Endothelial cell of umbilical vein (primary cell): Measurements from ENCODE around the gene IER3IP1. TPM values are rescaled to one million over a fixed set of nuclear protein-coding genes. Genes with fewer than 3 reads are reported as not detected.

ENCODE experiments used
- BruUV-seq: library from RNA; stranded (reverse); fragments of 400-500 nt; replicated peaks from 2 replicates; lab custom pipeline; 2021; lab: Mats Ljungman, UMichigan
- CTCF ChIA-PET: fragments of 300-600, 350-600 bp; sonication (Branson Sonifier 250); formaldehyde crosslinking; loops from one replicate; lab custom pipeline; 2021; ENCODE audit warnings: antibody characterized with exemption, inconsistent platforms; lab: Charles Lee
- POLR2A ChIA-PET: fragments of 300-600, 350-600 bp; sonication (Branson Sonifier 250); formaldehyde crosslinking; loops from one replicate; lab custom pipeline; 2021; ENCODE audit warnings: antibody characterized with exemption, inconsistent platforms; lab: Charles Lee
- DNase-seq: peaks from one replicate; pipeline ENCODE4 v3.0.0-alpha.2; 2011; ENCODE audit warnings: low read depth, low spot score
- FAIRE-seq: peaks from 2 replicates; lab custom pipeline; 2011; peaks lifted over from hg19 to GRCh38; lab: Jason Lieb, UNC
- H2AFZ ChIP-seq: 2 replicates; pipeline ENCODE4 v1.6.0; 2012; ENCODE audit warnings: low read depth, low read length, control low read depth, inconsistent platforms
- H3K27ac ChIP-seq: 2 replicates; pipeline ENCODE4 v1.5.1; 2011; ENCODE audit warnings: low read depth, mild to moderate bottlenecking, control low read depth, low read length, moderate library complexity; ENCODE audit not compliant: insufficient read depth
- H3K27me3 ChIP-seq, 2 experiments: 2 replicates each; pipeline versions ENCODE4 v1.6.0 to v1.6.1; 2011; ENCODE audit warnings: low read length in 2 of 2, mixed read lengths in 1 of 2; ENCODE audit not compliant: control insufficient read depth in 2 of 2, insufficient read depth in 2 of 2
- H3K36me3 ChIP-seq, 2 experiments: 2 replicates in 1 of 2; 3 replicates in 1 of 2; pipeline ENCODE4 v1.5.1; 2011; ENCODE audit warnings: low read length in 2 of 2, mild to moderate bottlenecking in 1 of 2, moderate library complexity in 1 of 2; ENCODE audit not compliant: control insufficient read depth in 2 of 2, insufficient read depth in 2 of 2; ENCODE audit errors: extremely low read depth in 1 of 2
- H3K4me1 ChIP-seq: 3 replicates; pipeline ENCODE4 v1.5.1; 2011; ENCODE audit warnings: mild to moderate bottlenecking, low read length; ENCODE audit not compliant: control insufficient read depth, insufficient read depth; ENCODE audit errors: extremely low read depth
- H3K4me2 ChIP-seq: 2 replicates; pipeline ENCODE4 v1.6.1; 2011; ENCODE audit warnings: low read length, control low read depth, mixed read lengths; ENCODE audit not compliant: insufficient read depth
- H3K4me3 ChIP-seq, 3 experiments: fragments of 200-600 bp in 1 of 3; sonication (generic), shearing (Covaris generic) in 1 of 3; replicated peaks in 1 of 3; 2 replicates each; pipeline ENCODE4 v1.5.1; 2011 to 2016; ENCODE audit warnings: control low read depth in 3 of 3, low read length in 3 of 3, mild to moderate bottlenecking in 2 of 3, inconsistent platforms in 1 of 3, low read depth in 1 of 3, moderate library complexity in 1 of 3; ENCODE audit not compliant: insufficient read depth in 1 of 3
- H3K79me2 ChIP-seq: 2 replicates; pipeline ENCODE4 v1.6.0; 2012; ENCODE audit warnings: low read length, inconsistent platforms; ENCODE audit not compliant: control insufficient read depth, insufficient read depth
- H3K9ac ChIP-seq: replicated peaks from 2 replicates; pipeline ENCODE3; 2011; ENCODE audit warnings: low read length, control low read depth; ENCODE audit not compliant: insufficient read depth; ENCODE audit errors: extremely low read depth
- H3K9me1 ChIP-seq: replicated peaks from 3 replicates; pipeline ENCODE4 v1.6.0; 2011; ENCODE audit warnings: mild to moderate bottlenecking, low read length; ENCODE audit not compliant: control insufficient read depth, insufficient read depth; ENCODE audit errors: extremely low read depth
- H3K9me3 ChIP-seq: replicated peaks from 2 replicates; pipeline ENCODE4 v1.5.1; 2012; ENCODE audit warnings: low read length, inconsistent platforms; ENCODE audit not compliant: control insufficient read depth, insufficient read depth
- H4K20me1 ChIP-seq: replicated peaks from 2 replicates; pipeline ENCODE3; 2011; ENCODE audit warnings: mild to moderate bottlenecking, low read length; ENCODE audit not compliant: control insufficient read depth, insufficient read depth; ENCODE audit errors: extremely low read depth
- EZH2 ChIP-seq: IDR thresholded peaks from 2 replicates; pipeline ENCODE4 v1.6.1; 2012; ENCODE audit warnings: borderline replicate concordance, low read depth, mild to moderate bottlenecking, moderate library complexity, low read length, inconsistent platforms; ENCODE audit not compliant: severe bottlenecking
- GATA2 ChIP-seq: IDR thresholded peaks from 2 replicates; pipeline ENCODE4 v1.7.0; 2011; ENCODE audit warnings: low read depth, mild to moderate bottlenecking, moderate library complexity, mixed read lengths, low read length; ENCODE audit not compliant: insufficient read length, insufficient read depth
- MAX ChIP-seq: IDR thresholded peaks from 2 replicates; pipeline ENCODE4 v1.6.1; 2011; ENCODE audit not compliant: insufficient read depth, insufficient read length
- MYC ChIP-seq: IDR thresholded peaks from one replicate; pipeline ENCODE4 v1.6.1; 2011; ENCODE audit warnings: mild to moderate bottlenecking, low read depth, low read length
- POLR2A ChIP-seq: IDR thresholded peaks from 2 replicates; pipeline ENCODE4 v1.6.1; 2012; ENCODE audit warnings: low read depth, mild to moderate bottlenecking, control low read depth, low read length
- POLR2AphosphoS5 ChIP-seq: IDR thresholded peaks from 2 replicates; pipeline ENCODE4 v1.6.1; 2012; ENCODE audit warnings: low read depth, mild to moderate bottlenecking, control low read depth, low read length, moderate library complexity; ENCODE audit not compliant: insufficient read depth
- dilution Hi-C: fragments of 300-500 bp; cut with MboI; formaldehyde crosslinking; loops from one replicate; pipeline ENCODE4 v1.15.0; 2019; ENCODE audit warnings: low sequenced_read_pairs; ENCODE audit not compliant: extremely low pct_ligation_motif_present
- intact Hi-C: fragments of 100-400 bp; cut with micrococcal nuclease; formaldehyde crosslinking; loops from one replicate; pipeline ENCODE4 v1.10.0; 2022
- polyA plus RNA-seq, 4 experiments: library from polyadenylated mRNA; depleted of rRNA in 3 of 4; stranded (reverse) in 3 of 4; unstranded in 1 of 4; fragments of >200 nt; gene quantifications; 2 replicates each; pipeline versions ENCODE4 v1.2.1 to v1.2.3, GENCODE V29; 2011 to 2012; ENCODE audit warnings: missing spikeins in 1 of 4
- total RNA-seq: library from RNA; stranded (reverse); gene quantifications from 2 replicates; pipeline ENCODE4 v1.2.3, GENCODE V29; 2021
- TF ChIP-seq, protein P1 (sequence below), 2 donors: IDR thresholded peaks; 1 replicate in 1 of 2; 2 replicates in 1 of 2; pipeline ENCODE4 v1.5.1; 2011; ENCODE audit warnings: low read length in 2 of 2, mild to moderate bottlenecking in 2 of 2, moderate library complexity in 2 of 2, control low read depth in 1 of 2, inconsistent platforms in 1 of 2, low read depth in 1 of 2; ENCODE audit not compliant: insufficient read depth in 1 of 2; ENCODE audit errors: extremely low read depth in 1 of 2

The IER3IP1 gene
- total and polyA plus RNA-seq, 2 donors (not counting 3 experiments of a cell fraction or from before 2014, with no cell fraction given) = 9.6 to 14.2 TPM

DNA sequence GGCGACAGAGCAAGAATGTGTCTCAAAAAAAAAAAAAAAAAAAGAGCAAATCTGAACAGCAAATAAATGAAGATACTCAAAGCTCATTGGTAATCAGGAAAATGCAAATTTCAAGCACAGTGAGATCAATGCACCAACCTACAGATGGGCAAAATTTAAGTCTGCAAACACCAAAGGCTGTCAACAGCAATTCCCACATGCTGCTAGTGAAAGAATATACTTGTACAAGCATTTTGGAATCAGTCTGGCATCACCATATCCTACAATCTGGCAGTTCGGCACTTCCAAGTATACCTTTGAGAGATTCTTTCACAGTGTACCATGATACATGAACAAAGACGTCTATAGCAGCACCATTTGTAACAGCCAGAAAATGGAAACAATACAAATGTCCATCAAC is 30.0 kb downstream of the IER3IP1 start:
- H3K27ac ChIP-seq = no peak overlapping the region
- H3K9me3 ChIP-seq = no peaks in the 10 kb centered on the region
- DNase-seq = no peak
- dilution Hi-C loops = no loop called here
- no peaks in the 10 kb centered on the region for H4K20me1 ChIP-seq
- H3K4me2 ChIP-seq = no peak overlapping the region
- no peaks in the 10 kb centered on the region for H3K27me3 ChIP-seq
- H3K36me3 ChIP-seq = no peaks in the 10 kb centered on the region
- no peak overlapping the region for H2AFZ ChIP-seq
- POLR2A ChIA-PET = no interaction called here
- BruUV-seq = no TSS peak
- TF ChIP-seq MAX (no peak), EZH2 (no peak), GATA2 (no peak), POLR2A (no peak), MYC (no peak), POLR2AphosphoS5 (no peak)
- TF ChIP-seq, protein P1, sequence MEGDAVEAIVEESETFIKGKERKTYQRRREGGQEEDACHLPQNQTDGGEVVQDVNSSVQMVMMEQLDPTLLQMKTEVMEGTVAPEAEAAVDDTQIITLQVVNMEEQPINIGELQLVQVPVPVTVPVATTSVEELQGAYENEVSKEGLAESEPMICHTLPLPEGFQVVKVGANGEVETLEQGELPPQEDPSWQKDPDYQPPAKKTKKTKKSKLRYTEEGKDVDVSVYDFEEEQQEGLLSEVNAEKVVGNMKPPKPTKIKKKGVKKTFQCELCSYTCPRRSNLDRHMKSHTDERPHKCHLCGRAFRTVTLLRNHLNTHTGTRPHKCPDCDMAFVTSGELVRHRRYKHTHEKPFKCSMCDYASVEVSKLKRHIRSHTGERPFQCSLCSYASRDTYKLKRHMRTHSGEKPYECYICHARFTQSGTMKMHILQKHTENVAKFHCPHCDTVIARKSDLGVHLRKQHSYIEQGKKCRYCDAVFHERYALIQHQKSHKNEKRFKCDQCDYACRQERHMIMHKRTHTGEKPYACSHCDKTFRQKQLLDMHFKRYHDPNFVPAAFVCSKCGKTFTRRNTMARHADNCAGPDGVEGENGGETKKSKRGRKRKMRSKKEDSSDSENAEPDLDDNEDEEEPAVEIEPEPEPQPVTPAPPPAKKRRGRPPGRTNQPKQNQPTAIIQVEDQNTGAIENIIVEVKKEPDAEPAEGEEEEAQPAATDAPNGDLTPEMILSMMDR (IDR thresholded peaks at IDR 0.05; ENCODE audit: extremely low read depth in 1 of 2, insufficient read depth in 1 of 2, low read depth in 1 of 2, low read length in 2 of 2) = no peak
- intact Hi-C loops = no loop called here
- H3K9me1 ChIP-seq = no peaks in the 10 kb centered on the region
- FAIRE-seq = no peak
- H3K9ac ChIP-seq = no peak overlapping the region
- peaks cover 28% of the 10 kb centered on the region for H3K79me2 ChIP-seq
- CTCF ChIA-PET = interaction anchor here (1.0 kb wide), 1 partner anchor 10 kb away, joined by 3 read pairs; no protein-coding TSS in a partner anchor
- peaks cover 13% of the 10 kb centered on the region for H3K4me1 ChIP-seq
- no peak overlapping the region for H3K4me3 ChIP-seq
